NCI-H345 treated with DMSO at 0.1 percent for 48 hours (cell line): Measurements from ENCODE around the gene ANO3.
A peak's percentile ranks its signal among the peaks of the same experiment; 100 is the strongest.
"Not testable (repeated sequence)": the region's sequence is repeated elsewhere in the genome, so short reads cannot be mapped to it uniquely, and the experiment has no call there.

Experiments
- DNase-seq: peaks from one replicate; lab custom pipeline; 2025; ENCODE audit not compliant: unreplicated experiment; lab: John Stamatoyannopoulos, UW

Gene ANO3

GRCh38 chr11:26331911-26332571 lies at the start of gene ANO3:
Gene ANO3, plus strand, starts transcription at chr11:26332130. Its CDS starts 146 bp downstream, at chr11:26332276.
- peak; percentile 70 for DNase-seq

DNA sequence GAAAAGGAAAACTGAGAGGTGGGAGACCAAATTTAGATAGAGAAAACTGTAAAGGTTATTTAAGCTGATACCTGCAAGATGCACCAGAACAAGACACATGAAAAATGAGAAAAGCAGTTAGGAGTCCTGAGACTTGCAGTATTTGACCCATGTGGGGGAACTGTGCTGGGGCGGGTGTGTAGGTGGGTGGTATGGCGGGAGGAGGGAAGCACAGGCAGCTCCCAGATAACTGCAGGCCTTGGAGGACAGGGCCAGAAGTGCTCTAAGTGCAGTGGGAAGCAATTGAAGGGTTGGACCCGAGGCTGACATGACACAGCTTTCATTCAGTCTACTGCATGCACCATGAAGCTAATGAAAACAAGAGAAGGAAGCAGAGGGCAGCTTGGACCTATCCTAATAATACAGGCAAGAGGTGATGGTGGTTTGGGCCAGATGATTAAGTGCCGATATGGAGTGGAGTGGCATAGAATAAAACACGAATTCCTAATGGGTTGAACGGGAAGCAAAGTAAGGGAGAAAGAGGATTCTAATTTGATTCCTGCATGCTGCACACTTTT lies 48.0 kb upstream of the ANO3 start:
- no peak for DNase-seq

DNA sequence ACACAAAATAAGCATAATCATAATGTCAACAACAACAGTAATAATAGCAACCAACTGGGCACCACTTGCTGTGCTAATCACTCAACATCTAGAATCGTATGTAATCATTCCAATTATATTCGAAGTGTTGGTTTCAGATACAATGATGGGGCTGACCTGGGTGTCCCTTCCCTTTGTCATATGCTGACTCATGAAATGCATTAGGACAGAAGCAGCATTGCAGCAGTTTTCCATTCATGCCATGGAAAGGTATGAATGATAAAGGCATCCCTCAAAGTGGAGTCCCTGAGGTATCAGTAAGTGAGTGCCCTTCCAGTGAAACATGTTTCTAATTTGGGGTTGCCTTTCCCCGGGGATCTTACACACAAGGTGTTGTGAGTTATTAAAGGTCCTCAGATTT lies 46.3 kb upstream of the ANO3 start:
- DNase-seq = no peak

DNA sequence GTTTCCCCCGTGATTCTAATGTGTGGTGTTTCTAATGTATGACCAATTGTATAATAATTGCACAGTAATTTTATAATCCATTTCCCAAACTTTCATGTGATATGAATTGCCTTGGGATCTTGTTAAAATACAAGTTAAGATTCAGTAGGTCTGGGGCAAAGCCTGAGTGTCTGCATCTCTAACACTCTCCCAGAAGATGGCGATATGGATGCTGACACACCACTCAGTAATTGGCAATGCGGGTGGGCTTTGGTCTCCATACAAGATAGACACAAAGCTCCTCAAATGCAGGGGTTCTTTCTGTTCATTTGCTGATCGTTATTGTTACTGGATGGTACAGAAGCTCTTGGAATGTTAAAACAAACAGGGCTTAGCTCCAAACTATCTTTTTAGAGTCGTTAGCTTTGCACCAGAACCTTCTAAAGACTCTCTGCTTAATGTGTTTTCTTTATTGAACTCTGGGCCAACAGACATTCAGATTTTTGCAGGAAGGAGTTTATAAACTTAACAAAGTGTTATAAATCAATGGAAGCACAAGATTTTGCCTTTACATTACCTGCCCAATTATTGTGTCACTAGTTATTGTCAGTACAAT lies 45.4 kb upstream of the ANO3 start:
- DNase-seq = no peak

GRCh38 chr11:26287067-26287518 lies 44.8 kb upstream of the ANO3 start:
- DNase-seq = no peak

DNA sequence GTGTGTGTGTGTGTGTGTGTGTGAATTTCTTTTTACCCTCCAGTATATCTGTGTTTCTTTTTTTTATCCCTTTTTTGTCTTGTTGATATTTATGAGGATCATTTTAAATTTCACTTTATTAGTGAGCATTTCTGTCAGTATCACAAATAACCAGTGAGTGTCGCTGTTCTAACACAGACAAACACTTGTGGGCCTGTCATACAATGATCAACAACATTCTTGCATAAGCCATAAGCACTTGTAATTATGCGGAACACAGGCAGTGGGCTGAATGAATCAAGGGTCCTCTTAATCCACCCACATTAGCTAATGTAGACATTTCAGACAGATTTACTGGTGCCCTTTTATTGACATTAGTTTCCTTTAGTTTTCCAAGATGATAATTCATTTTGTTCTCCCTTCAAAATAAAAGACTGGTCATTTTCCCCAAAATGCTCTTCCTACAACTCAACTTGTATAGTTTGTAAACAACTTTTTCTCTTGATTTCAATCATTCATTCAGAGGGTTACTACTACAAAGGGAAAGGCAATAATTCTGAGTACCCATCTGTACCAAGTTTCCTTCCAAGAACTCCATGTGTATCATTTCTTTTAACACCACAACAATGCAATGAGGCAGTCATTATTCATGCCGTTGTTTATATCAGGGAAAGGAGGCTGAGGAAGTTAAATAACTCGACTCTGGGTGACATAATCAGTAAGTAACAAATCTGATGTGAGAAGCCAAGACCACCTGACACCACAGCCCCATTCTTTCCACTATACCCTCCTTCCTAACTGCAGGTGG lies 34.5 kb upstream of the ANO3 start:
- peak; percentile 49 for DNase-seq

DNA sequence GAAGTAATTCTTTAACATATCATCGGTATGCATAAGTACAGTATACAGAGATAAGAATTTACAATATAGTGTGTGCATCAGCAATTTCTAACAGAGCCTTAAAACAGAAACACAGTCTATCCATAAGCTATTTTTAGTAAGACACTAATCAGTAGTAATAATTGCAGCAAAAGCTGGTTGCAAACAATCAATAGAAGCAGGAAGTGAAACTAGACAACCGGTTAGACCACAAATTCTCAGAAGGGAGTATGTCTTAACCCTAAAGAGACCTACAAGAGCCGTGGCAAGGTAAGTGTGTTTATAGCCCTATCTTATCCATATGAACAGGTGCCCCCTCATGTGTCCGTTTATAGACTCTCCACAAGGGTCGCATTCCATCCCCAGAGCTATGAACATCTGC lies 15.6 kb upstream of the ANO3 start:
- DNase-seq = not testable (repeated sequence)

DNA sequence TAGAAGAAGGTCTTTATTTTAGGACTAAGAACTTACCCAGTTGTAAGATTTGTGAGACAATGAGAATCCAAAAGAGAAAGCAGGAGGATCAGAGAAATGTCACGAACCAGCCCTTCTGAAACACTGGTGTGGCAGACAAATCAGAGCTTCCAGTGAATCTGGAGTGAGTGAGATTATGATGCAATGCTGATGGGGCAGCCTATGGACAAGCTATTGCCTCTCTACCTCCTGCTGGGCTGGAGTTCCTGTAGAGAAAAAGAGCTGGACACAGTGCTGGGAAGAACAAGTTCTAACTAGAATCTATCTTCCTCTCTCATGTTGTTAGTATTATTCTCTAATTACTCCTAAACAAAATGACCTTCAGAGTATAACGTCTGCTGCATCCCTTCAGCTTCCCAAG lies 12.0 kb upstream of the ANO3 start:
- no peak for DNase-seq

DNA sequence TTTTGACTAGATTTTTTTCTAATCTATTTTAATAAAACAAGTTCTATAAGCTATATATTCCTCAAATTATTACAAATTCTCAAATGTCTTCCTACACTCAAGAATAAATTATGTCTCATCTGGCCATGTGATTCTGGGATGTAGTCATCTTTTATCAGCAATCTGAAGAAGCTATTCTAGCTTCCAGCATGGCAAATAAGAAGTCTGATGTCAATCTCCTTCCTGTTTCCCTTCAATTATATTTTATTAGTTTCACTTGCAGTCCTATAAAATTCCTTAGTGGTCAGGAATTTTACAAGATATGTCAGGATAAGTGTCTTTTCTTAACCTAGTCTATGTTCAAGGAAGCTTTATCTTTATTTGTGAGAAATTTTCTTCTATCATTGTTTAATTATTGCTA lies 10.4 kb upstream of the ANO3 start:
- DNase-seq = no peak

DNA sequence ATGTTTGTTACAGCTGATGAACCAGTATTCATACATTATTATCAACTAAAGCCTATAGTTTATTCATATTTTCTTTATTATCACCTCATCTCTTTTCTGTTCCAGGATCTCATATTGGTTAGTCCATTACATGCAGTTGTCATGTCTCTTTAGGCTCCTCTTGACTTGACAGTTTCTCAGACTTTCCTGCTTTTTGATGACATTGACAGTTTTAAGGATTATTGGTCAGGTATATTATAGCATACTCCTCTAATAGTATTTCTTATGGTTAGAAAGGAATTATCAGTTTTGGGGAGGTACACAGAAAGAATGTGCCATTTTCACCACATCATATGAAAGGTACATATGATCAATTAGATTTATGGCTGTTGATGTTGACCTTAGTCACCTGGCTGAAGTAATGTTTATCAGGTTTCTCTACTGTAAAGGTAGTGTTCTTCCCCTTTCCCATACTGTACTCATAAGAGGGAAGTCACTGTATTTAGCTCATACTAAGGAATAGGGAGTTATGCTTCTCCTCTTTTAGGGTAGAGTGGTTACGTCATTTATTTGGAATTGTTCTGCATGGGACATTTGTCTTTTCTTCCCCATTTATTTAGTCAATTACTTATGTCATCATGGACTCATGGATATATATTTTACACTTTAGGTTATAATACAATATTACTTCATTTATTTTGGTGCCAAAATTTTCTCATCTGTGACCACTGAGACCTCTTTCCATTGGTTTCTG lies 9.4 kb upstream of the ANO3 start:
- no peak for DNase-seq

DNA sequence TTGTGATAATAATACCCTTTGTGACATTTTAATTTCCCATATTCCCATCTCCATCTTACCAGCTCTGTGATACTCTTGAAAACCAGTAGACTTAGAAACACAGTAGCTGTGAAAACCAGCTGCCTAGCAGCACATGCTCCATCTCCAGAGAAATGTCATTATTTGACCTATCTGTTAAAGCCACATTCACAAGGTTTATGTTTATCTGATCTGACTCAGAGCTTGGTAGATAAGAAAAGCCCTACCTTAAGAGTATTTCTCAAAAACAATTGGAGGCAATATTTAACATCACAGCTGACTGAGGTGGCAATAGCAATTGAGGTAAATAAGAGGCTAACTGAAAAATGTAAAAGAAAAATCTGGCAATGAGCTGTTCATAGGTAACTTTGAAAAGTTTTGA lies 8.1 kb upstream of the ANO3 start:
- DNase-seq = no peak

- no peak for DNase-seq
These were observed 7.7 kb upstream of the ANO3 start for GRCh38 chr11:26324270-26324669.

DNA sequence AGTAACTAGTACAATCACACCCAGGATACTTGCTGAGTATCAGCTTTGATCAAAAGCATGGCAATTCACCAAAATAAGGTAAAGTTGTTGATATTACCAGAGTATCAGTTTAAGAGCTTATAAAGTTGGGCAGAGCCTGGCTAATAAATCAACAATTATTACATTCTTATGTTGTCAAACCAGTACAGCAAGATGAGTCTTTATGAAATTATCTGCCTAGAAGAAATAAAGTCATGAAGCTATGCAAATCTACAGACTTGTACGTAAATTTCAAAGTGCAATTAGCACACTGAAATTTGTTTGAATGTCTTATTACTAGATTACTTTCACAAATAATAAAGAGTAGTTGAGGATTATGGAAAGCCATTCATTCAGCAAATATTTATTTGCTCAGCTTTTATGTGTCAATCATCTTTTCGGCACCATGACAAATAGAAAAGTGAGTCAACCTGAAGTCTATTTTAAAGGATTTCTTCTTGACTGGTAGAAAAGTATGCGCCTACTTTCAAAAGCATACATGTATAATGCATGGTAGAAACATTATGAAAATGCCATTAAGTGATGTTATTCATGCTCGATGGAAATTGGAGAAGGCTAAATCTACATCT lies 5.0 kb upstream of the ANO3 start:
- DNase-seq = no peak

DNA sequence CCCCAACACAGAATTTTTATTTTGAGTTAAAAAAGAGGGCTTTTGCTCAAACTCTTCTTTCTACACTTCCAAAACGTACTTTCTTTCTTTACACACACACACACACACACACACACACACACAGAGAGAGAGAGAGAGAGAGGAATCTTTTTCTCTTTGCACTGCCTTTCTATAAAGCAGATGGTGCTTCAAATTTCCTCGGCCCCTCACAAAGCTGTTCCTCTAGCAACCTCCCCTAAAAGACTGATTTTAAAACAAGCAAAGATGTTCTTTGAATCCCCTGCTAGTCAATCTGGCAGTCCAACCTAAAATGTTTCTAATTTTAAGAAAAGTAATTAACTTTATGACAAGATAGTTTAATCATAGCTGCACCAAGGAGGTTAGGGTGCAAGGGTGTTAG lies 2.7 kb upstream of the ANO3 start:
- DNase-seq = no peak

DNA sequence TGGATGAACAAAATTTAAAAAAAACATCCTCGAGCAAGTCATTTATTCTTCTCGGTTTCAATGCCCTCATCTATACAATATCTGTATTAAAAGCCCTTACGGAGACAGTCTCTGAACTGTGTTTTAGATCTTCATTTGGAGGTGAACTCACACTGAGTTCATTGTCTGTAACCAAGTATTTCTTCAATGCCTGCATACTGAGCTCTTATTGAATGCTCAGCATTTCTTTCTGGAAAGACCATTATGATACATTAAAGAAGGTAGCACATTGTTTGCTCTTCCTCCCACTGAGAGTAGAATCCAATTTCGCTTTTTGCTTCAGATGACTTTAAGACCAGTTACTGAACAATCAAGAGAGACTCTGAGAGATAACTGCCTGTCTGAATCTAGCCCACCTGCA lies 1.7 kb upstream of the ANO3 start:
- DNase-seq = peak; percentile 15

DNA sequence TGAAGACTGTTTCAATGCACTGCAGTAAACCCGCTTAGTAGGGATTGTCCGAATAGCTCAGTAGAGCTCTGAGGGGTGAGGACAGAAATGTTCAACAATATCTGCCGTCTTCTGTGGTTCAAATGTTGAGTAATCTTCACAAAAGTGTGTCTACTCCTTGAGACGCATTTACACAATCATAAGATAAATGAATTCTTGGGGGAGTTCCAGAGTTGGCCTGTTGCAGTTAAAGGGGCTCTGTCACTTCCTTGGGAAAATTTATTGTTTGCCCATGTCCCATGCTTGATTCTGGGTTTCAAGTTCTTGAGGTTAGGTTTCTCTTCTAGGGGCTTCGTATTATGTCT lies 614 bp downstream of the ANO3 start:
- DNase-seq = no peak

DNA sequence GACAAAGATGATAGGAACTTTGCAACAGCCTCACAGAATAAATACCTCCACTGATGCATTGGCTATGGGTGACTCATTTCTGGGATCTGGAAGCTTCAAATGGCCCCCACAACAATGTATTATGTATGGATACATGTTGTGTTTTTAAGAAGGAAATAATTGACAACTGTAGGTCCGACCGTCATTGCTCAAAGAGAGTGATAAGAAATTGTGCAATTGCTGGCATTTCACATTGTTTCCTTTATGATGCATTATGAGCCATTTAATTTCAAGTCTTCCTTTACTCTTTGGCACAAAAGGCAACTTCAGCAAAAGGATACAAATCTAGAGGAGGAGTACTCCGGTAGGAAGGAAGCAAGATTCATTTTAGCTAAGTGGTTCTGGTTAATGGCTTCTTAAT lies 2.0 kb downstream of the ANO3 start:
- no peak for DNase-seq

GRCh38 chr11:26335903-26336302 lies 4.0 kb downstream of the ANO3 start:
- DNase-seq = no peak

- no peak for DNase-seq
These were observed 12.7 kb downstream of the ANO3 start for GRCh38 chr11:26344647-26345046.

DNA sequence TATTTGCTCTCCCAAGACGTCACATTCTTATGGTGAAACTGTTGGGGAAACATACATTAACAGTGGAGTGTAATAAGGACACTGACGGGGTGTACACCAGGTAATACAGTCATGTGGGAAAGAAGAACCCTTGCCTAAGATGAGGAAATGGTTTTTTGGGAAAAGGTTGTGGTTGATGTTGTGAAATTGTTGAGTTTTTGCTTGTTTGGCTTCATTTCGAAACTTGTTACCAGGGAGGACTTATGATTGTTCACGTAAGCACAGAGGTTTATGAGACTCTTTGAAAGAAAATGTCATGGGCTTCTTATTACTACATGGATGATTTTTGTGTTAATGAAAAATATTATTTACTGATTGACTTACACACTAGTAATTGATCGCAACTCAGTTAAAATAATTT lies 16.8 kb downstream of the ANO3 start:
- DNase-seq = no peak

- no peak for DNase-seq
These were observed 18.1 kb downstream of the ANO3 start for GRCh38 chr11:26350002-26350401.
